ENCODE results near the gene SH3GL1. TPM values are rescaled to one million over a fixed set of nuclear protein-coding genes. Genes with fewer than 3 reads are reported as not detected.

Gene SH3GL1
- polyA plus RNA-seq, 1 experiment: 40.2 TPM

- Histone ChIP-seq H3K4me3 (ENCODE audit: low read depth, low read length) (no peak overlapping the region), H3K9me3 (ENCODE audit: control insufficient read depth, insufficient read depth, low read length) (no peaks in the 10 kb centered on the region; the same call in 1 of the 2 replicates), H3K27me3 (ENCODE audit: control insufficient read depth, insufficient read depth, low read length) (no peaks in the 10 kb centered on the region), H3K27ac (ENCODE audit: low read depth, low read length) (no peak overlapping the region)
- CTCF ChIA-PET: interaction anchor here (2.6 kb wide), 1 partner anchor 13 kb away, joined by 20 read pairs; no protein-coding TSS in a partner anchor
- TF ChIP-seq CTCF (IDR thresholded peaks at IDR 0.05; ENCODE audit: low read depth, low read length): no peak
- no peak for DNase-seq (ENCODE audit: low read depth, low spot score)
- POLR2A ChIA-PET: no interaction called here
These were observed 35.0 kb downstream of the SH3GL1 start for GRCh38 chr19:4365341-4365740.

- Histone ChIP-seq H3K9me3 (ENCODE audit: control insufficient read depth, insufficient read depth, low read length) (no peaks in the 10 kb centered on the region; the same call in 1 of the 2 replicates), H3K4me3 (ENCODE audit: low read depth, low read length) (no peak overlapping the region), H3K27me3 (ENCODE audit: control insufficient read depth, insufficient read depth, low read length) (no peaks in the 10 kb centered on the region), H3K27ac (ENCODE audit: low read depth, low read length) (no peak overlapping the region)
- ChIA-PET CTCF (interaction anchor here (2.6 kb wide), 1 partner anchor 11 kb away, joined by 15 to 20 read pairs; no protein-coding TSS in a partner anchor), POLR2A (no interaction called here)
- no peak for TF ChIP-seq CTCF (IDR thresholded peaks at IDR 0.05; ENCODE audit: low read depth, low read length)
- DNase-seq (ENCODE audit: low read depth, low spot score): no peak
These were observed 36.6 kb downstream of the SH3GL1 start for GRCh38 chr19:4363571-4364304.

GRCh38 chr19:4362831-4363545 is 37.4 kb downstream of the SH3GL1 start:
- peak; percentile 31 for TF ChIP-seq CTCF (IDR thresholded peaks at IDR 0.05; ENCODE audit: low read depth, low read length)
- no peak overlapping the region for H3K4me3 ChIP-seq (ENCODE audit: low read depth, low read length)
- no peaks in the 10 kb centered on the region; the same call in 1 of the 2 replicates for H3K9me3 ChIP-seq (ENCODE audit: control insufficient read depth, insufficient read depth, low read length)
- CTCF ChIA-PET: interaction anchor here (1.4 to 2.6 kb wide), 2 partner anchors 10 to 38 kb away, joined by 3 to 15 read pairs; partner anchors contain the start of gene SH3GL1
- no peak for DNase-seq (ENCODE audit: low read depth, low spot score)
- POLR2A ChIA-PET: no interaction called here
- H3K27ac ChIP-seq (ENCODE audit: low read depth, low read length): peak overlapping the region; percentile 11
- no peaks in the 10 kb centered on the region for H3K27me3 ChIP-seq (ENCODE audit: control insufficient read depth, insufficient read depth, low read length)

- no peaks in the 10 kb centered on the region; the same call in 1 of the 2 replicates for H3K9me3 ChIP-seq (ENCODE audit: control insufficient read depth, insufficient read depth, low read length)
- CTCF ChIA-PET: interaction anchor here (1.4 to 2.6 kb wide), 2 partner anchors 9 to 38 kb away, joined by 3 to 15 read pairs; partner anchors contain the start of gene SH3GL1
- POLR2A ChIA-PET: no interaction called here
These were observed 38.1 kb downstream of the SH3GL1 start for GRCh38 chr19:4362101-4362828.

More at GRCh38 chr19:4362101-4362828, 38.1 kb downstream of the SH3GL1 start:
- Histone ChIP-seq H3K27me3 (ENCODE audit: control insufficient read depth, insufficient read depth, low read length) (no peaks in the 10 kb centered on the region), H3K4me3 (ENCODE audit: low read depth, low read length) (no peak overlapping the region), H3K27ac (ENCODE audit: low read depth, low read length) (no peak overlapping the region)
- DNase-seq (ENCODE audit: low read depth, low spot score): no peak
- TF ChIP-seq CTCF (IDR thresholded peaks at IDR 0.05; ENCODE audit: low read depth, low read length): no peak

Measured in AG04450 (cell line).